OCI-LY7 (cell line): ENCODE results near the gene RHBDD3.

Source experiments
- CTCF ChIP-seq: fragments of 200-600 bp; sonication (generic); conservative IDR thresholded peaks from 2 replicates; pipeline ENCODE4 v1.5.1; 2014; ENCODE audit warnings: mild to moderate bottlenecking, antibody characterized with exemption, low read length, moderate library complexity, mixed read lengths
- EZH2phosphoT487 ChIP-seq: fragments of 200-600 bp; sonication (generic); IDR thresholded peaks from 2 replicates; pipeline ENCODE4 v1.6.1; 2018; ENCODE audit warnings: low read depth, borderline replicate concordance, mild to moderate bottlenecking, mixed run types, antibody characterized with exemption, low read length, moderate library complexity, mixed read lengths

GRCh38 chr22:29313576-29314466, 46.0 kb upstream of the RHBDD3 start:
- TF ChIP-seq CTCF (no peak), EZH2phosphoT487 (no peak)
